Ovary (tissue), 9 donors: ENCODE measurements around the gene RFESD. TPM values are rescaled to one million over a fixed set of nuclear protein-coding genes. Genes with fewer than 3 reads are reported as not detected.
A peak's percentile ranks its signal among the peaks of the same experiment; 100 is the strongest.

Experiments
- DNase-seq, 5 donors: peaks; one replicate each; pipeline ENCODE4 v3.0.0-alpha.2; 2019 to 2020
- H3K27ac ChIP-seq, 2 donors: fragments of 200-600 bp; one replicate each; pipeline versions ENCODE4 v1.5.1 to v1.8.0; 2019 to 2022
- H3K27me3 ChIP-seq: fragments of 200-600 bp; one replicate; pipeline ENCODE4 v1.8.0; 2022
- H3K36me3 ChIP-seq: fragments of 200-600 bp; sonication (generic); one replicate; pipeline ENCODE4 v1.5.1; 2019
- H3K4me1 ChIP-seq: one replicate; pipeline ENCODE4 v1.8.1; 2013; ENCODE audit warnings: mild to moderate bottlenecking, moderate library complexity; ENCODE audit not compliant: insufficient read depth
- H3K4me3 ChIP-seq: fragments of 200-600 bp; sonication (generic); one replicate; pipeline ENCODE4 v1.5.1; 2017
- H3K9me3 ChIP-seq, 2 donors: fragments of 200-600 bp in 1 of 2; sonication (generic) in 1 of 2; one replicate each; pipeline versions ENCODE4 v1.5.1 to v1.8.1; 2013 to 2019; ENCODE audit warnings: mild to moderate bottlenecking in 1 of 2, moderate library complexity in 1 of 2
- EP300 ChIP-seq: sonication (generic); formaldehyde crosslinking; IDR thresholded peaks from one replicate; pipeline ENCODE4 v1.6.1; 2017; ENCODE audit warnings: antibody characterized with exemption
- POLR2A ChIP-seq: fragments of 450-650 bp; IDR thresholded peaks from one replicate; pipeline ENCODE4 v1.6.1; 2017; ENCODE audit warnings: antibody characterized with exemption, mild to moderate bottlenecking, moderate library complexity
- WGBS, 3 donors: extraction: QIAGEN DNeasy Blood & Tissue Kit in 1 of 3; methylation state at CpG; one replicate each; pipeline versions ENCODE4 v1.1.5 to v1.1.7; 2013 to 2017; 5-methylcytosine and 5-hydroxymethylcytosine counted together
- intact Hi-C, 4 donors: fragments of 100-400 bp; cut with DNase I; formaldehyde crosslinking; loops; one replicate each; pipeline versions ENCODE4 v1.11.0 to v1.15.1; 2022 to 2023
- polyA plus RNA-seq, 2 donors: library from polyadenylated mRNA; stranded (reverse); fragments of 200-250 nt in 1 of 2; fragments of 350-450 nt in 1 of 2; fragmentation: Illumina TruSeq in 1 of 2; extraction: RNeasy Lipid Tissue Mini Kit (QIAGEN cat#74804) in 1 of 2; gene quantifications; one replicate each; pipeline ENCODE4 v1.2.3, GENCODE V29; 2013 to 2014
- total RNA-seq, 7 donors: library from RNA; depleted of rRNA in 2 of 7; stranded (reverse); fragments of >200 nt in 2 of 7; fragmentation: NEBNext Ultra II Directional in 3 of 7; extraction: Animal tissue kit (Norgen Biotek cat#: 25700) in 3 of 7; gene quantifications; one replicate each; pipeline versions ENCODE4 v1.1.0 to v1.2.4, GENCODE V29; 2016 to 2023
- TF ChIP-seq, protein P1 (sequence below), 3 donors: fragments of 450-650 bp in 2 of 3; fragments of 200-600 bp in 1 of 3; IDR thresholded peaks; one replicate each; pipeline versions ENCODE4 v1.5.1 to v1.8.0; 2016 to 2022; ENCODE audit warnings: antibody characterized with exemption in 3 of 3, mild to moderate bottlenecking in 1 of 3
- donor health status: DM: no; HTN: no; CAD: no; lungs with moderate emphysema.
- donor health status: DM: no; HTN: no; CAD: no.
- donor health status: Bipolar disorder and iron deficiency.
- donor health status: DM: yes; HTN: yes; CAD: no.
- donor health status: DM: no; HTN: no; CAD: no.
- donor health status: DM: yes; HTN: yes; CAD: no.

Gene RFESD
- total and polyA plus RNA-seq, 9 donors, result 1.1 to 5.0 (median 3.2) TPM

DNA sequence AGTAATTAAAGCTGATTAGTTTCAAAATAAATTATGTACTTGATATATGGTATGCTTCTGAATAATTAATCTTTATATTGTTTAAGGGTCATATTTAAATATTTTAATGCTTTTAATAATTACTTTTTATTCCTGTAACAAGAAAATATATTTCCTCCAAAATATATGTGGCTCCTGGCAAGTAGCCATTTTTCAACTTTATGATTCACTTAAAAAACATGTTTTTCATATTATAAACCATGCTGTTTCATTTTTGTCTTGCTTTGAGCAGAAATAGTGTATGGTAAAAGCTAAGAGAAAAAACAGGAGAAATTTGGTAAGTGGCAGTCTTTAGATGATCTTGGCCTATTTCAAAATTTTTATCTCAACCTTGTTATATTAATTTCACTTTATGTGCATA is 21.6 kb downstream of the RFESD start:
- H3K9me3 ChIP-seq, result no peaks in the 10 kb centered on the region
- intact Hi-C loops, result loop anchor here in 3 of 4 donors (5.0 to 10.0 kb wide), 3 partner anchors 64 to 179 kb away; partner anchors contain the start of gene RHOBTB3 (in 2 of the 3)
- no peaks in the 10 kb centered on the region for H3K36me3 ChIP-seq
- no peak overlapping the region for H3K4me3 ChIP-seq
- DNase-seq, result no peak
- no peaks in the 10 kb centered on the region for H3K27me3 ChIP-seq
- no peak overlapping the region for H3K27ac ChIP-seq
- no peak for TF ChIP-seq POLR2A
- TF ChIP-seq, protein P1, sequence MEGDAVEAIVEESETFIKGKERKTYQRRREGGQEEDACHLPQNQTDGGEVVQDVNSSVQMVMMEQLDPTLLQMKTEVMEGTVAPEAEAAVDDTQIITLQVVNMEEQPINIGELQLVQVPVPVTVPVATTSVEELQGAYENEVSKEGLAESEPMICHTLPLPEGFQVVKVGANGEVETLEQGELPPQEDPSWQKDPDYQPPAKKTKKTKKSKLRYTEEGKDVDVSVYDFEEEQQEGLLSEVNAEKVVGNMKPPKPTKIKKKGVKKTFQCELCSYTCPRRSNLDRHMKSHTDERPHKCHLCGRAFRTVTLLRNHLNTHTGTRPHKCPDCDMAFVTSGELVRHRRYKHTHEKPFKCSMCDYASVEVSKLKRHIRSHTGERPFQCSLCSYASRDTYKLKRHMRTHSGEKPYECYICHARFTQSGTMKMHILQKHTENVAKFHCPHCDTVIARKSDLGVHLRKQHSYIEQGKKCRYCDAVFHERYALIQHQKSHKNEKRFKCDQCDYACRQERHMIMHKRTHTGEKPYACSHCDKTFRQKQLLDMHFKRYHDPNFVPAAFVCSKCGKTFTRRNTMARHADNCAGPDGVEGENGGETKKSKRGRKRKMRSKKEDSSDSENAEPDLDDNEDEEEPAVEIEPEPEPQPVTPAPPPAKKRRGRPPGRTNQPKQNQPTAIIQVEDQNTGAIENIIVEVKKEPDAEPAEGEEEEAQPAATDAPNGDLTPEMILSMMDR (IDR thresholded peaks at IDR 0.05), result no peak
- no peak for TF ChIP-seq EP300
- H3K4me1 ChIP-seq, result peaks cover 11% of the 10 kb centered on the region

DNA sequence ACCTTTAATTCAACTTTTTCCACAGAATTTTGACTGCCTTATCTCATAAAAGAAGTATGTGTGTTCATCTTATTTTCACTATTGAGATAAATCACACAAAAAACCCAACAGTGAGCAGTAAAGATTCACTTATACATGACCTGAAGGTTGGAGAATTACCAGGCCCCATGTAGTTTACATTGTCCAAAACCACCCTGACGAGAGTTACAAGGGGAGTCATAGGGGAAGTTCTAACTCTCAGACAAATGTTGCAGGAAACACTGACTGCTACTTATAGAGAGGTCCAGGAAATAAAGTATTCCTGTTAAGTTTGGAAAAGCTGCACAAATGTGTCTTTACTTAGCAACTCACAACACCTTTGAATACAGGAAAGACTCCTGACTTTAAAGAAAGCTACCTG is 22.2 kb downstream of the RFESD start:
- 74 to 84% (median 76%) methylated on average over 1 of the region's 1 CpG for WGBS, 3 donors
- no peak for DNase-seq
- Histone ChIP-seq H3K27me3 (no peaks in the 10 kb centered on the region), H3K4me3 (no peak overlapping the region), H3K36me3 (no peaks in the 10 kb centered on the region), H3K9me3 (no peaks in the 10 kb centered on the region), H3K27ac (peak overlapping the region in 1 of 2 donors; percentile 63), H3K4me1 (peaks cover 11% of the 10 kb centered on the region)
- TF ChIP-seq EP300 (no peak), POLR2A (no peak)
- TF ChIP-seq, protein P1 (IDR thresholded peaks at IDR 0.05), result no peak
- intact Hi-C loops, result loop anchor here in 3 of 4 donors (5.0 to 10.0 kb wide), 3 partner anchors 64 to 179 kb away; partner anchors contain the start of gene RHOBTB3 (in 2 of the 3)

DNA sequence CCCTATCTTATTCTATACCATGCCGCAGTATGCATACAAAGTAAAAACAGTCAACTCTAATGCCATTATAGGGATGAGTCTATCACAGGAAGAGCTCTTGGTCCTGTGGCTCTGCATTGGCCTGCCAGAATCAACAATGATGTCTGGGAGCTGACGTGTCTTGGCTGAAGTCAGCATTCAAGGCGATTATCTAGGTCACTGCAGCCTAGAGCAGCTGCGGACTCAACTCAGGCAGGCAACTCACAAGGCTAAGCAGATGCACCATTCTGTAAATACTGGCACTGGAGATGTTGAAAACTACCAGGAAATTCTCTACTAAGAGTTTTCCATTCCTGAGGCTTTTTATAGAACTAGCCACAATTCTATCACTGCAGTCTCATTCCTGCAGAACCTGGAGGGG is 23.0 kb downstream of the RFESD start:
- H3K4me1 ChIP-seq, result peaks cover 12% of the 10 kb centered on the region
- 9 to 16% (median 12%) methylated on average over 4 of the region's 4 CpGs for whole genome bisulfite sequencing, 3 donors
- intact Hi-C loops, result loop anchor here in 3 of 4 donors (5.0 to 10.0 kb wide), 3 partner anchors 63 to 178 kb away; partner anchors contain the start of gene RHOBTB3 (in 2 of the 3)
- DNase-seq, result peak; percentile 83 to 90 (median 86)
- H3K27me3 ChIP-seq, result no peaks in the 10 kb centered on the region
- no peaks in the 10 kb centered on the region for H3K9me3 ChIP-seq
- no peak overlapping the region for H3K4me3 ChIP-seq
- no peaks in the 10 kb centered on the region for H3K36me3 ChIP-seq
- H3K27ac ChIP-seq, result peak overlapping the region in 1 of 2 donors; percentile 63
- TF ChIP-seq, protein P1 (IDR thresholded peaks at IDR 0.05), result no peak
- no peak for TF ChIP-seq EP300
- TF ChIP-seq POLR2A, result no peak

- no peaks in the 10 kb centered on the region for H3K9me3 ChIP-seq
- intact Hi-C loops, result loop anchor here (5.0 to 10.0 kb wide), 6 partner anchors 42 to 177 kb away; partner anchors contain the start of gene RHOBTB3 (in 3 of the 4)
- peak in 2 of 5 donors; percentile 20 to 31 for DNase-seq
- no peak overlapping the region for H3K4me3 ChIP-seq
- 27 to 51% (median 37%) methylated on average over 5 of the region's 5 CpGs for WGBS, 3 donors
- no peak for TF ChIP-seq EP300
- TF ChIP-seq, protein P1 (IDR thresholded peaks at IDR 0.05), result no peak
- peaks cover 12% of the 10 kb centered on the region for H3K4me1 ChIP-seq
- no peaks in the 10 kb centered on the region for H3K27me3 ChIP-seq
- H3K27ac ChIP-seq, result peak overlapping the region; percentile 50 to 57
- H3K36me3 ChIP-seq, result no peaks in the 10 kb centered on the region
These were observed 23.4 kb downstream of the RFESD start for GRCh38 chr5:95669985-95670384.
